KOPT-K1 (cell line): ENCODE results near the gene GTPBP1.

Source experiments
- H3K27ac ChIP-seq: fragments of 200-600 bp; sonication (generic); 2 replicates; pipeline ENCODE4 v1.5.1; 2016; ENCODE audit warnings: antibody characterized with exemption, mild to moderate bottlenecking, low read depth, low read length; ENCODE audit not compliant: poor library complexity, severe bottlenecking
- H3K36me3 ChIP-seq: fragments of 200-600 bp; sonication (generic); 2 replicates; pipeline ENCODE4 v1.5.1; 2017; ENCODE audit warnings: antibody characterized with exemption, mild to moderate bottlenecking, low read length, moderate library complexity; ENCODE audit not compliant: insufficient read depth
- H3K9me3 ChIP-seq: fragments of 200-600 bp; sonication (generic); 2 replicates; pipeline ENCODE4 v1.5.1; 2017; ENCODE audit warnings: antibody characterized with exemption, low read length, mild to moderate bottlenecking; ENCODE audit not compliant: insufficient read depth, poor library complexity, severe bottlenecking

The GTPBP1 gene

GRCh38 chr22:38698407-38699094 is 7.2 kb upstream of the GTPBP1 start:
- peaks cover 45% of the 10 kb centered on the region; the same call in 1 of the 2 replicates for H3K36me3 ChIP-seq
- H3K9me3 ChIP-seq: no peaks in the 10 kb centered on the region
- H3K27ac ChIP-seq: no peak overlapping the region

DNA sequence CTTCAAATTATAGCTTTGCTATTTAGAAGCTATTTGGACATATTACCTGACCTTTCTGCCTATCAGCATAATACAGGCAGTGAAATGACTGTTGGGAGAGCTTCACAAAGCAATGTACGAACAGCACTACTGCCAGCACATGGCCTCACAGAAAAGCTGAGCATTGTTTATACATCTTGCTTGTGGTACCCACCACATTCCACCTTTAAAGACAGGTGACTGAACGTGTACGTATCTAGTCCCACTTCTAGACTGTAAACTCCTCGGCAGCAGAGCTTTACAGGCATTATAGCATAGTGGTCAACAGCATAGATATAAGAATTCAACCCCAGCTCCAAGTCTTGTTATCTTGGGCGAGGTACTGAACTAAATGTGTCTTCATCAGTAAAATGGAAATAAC is 6.6 kb upstream of the GTPBP1 start:
- no peak overlapping the region for H3K27ac ChIP-seq
- H3K9me3 ChIP-seq: no peaks in the 10 kb centered on the region
- peaks cover 39% of the 10 kb centered on the region; the same call in 1 of the 2 replicates for H3K36me3 ChIP-seq

DNA sequence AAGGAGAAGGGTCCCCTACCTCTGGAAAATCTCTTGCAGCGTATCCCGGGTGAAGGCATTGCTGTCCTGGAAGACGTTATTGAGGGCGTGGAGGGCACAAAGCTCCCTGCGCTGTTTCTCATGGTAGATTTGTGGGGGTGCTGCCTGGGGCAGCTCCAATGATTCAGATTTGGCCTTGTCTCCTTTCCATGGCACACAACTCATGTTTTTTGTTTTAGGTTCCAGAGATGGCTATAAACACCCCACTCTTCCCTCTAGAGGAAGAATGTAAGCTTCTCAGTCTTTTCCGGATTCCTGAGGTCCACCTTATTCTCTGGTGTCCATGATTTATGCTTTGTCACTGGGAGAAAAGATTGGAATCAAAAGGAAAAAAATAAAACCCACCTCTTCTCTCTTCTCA is 6.0 kb upstream of the GTPBP1 start:
- Histone ChIP-seq H3K9me3 (no peaks in the 10 kb centered on the region), H3K36me3 (peaks cover 35% of the 10 kb centered on the region; the same call in 1 of the 2 replicates), H3K27ac (peak overlapping the region; percentile 81)

- H3K27ac ChIP-seq: peak overlapping the region; percentile 81
Observed at GRCh38 chr22:38700270-38700788, 5.4 kb upstream of the GTPBP1 start.

GRCh38 chr22:38700789-38701628 is 4.7 kb upstream of the GTPBP1 start, which contains the start of gene JOSD1:
JOSD1 (minus strand) TSS chr22:38700943; CDS start chr22:38699987, 956 bp downstream.
- H3K36me3 ChIP-seq: peaks cover 27% of the 10 kb centered on the region; the same call in 1 of the 2 replicates
- peak within 1 kb of the TSS; percentile 81 for H3K27ac ChIP-seq
- H3K9me3 ChIP-seq: no peaks in the 10 kb centered on the region

More at GRCh38 chr22:38700270-38700788, 5.4 kb upstream of the GTPBP1 start:
- Histone ChIP-seq H3K36me3 (peaks cover 30% of the 10 kb centered on the region; the same call in 1 of the 2 replicates), H3K9me3 (no peaks in the 10 kb centered on the region)

- H3K27ac ChIP-seq: peak overlapping the region; percentile 60
- H3K9me3 ChIP-seq: no peaks in the 10 kb centered on the region
Observed at GRCh38 chr22:38704654-38705234, 1.0 kb upstream of the GTPBP1 start.

GRCh38 chr22:38706101-38706900 is 557 bp downstream of the GTPBP1 start:
- Histone ChIP-seq H3K36me3 (peaks cover 28% of the 10 kb centered on the region), H3K9me3 (no peaks in the 10 kb centered on the region), H3K27ac (peak overlapping the region; percentile 60)

More at GRCh38 chr22:38704654-38705234, 1.0 kb upstream of the GTPBP1 start:
- peaks cover 13% of the 10 kb centered on the region for H3K36me3 ChIP-seq

DNA sequence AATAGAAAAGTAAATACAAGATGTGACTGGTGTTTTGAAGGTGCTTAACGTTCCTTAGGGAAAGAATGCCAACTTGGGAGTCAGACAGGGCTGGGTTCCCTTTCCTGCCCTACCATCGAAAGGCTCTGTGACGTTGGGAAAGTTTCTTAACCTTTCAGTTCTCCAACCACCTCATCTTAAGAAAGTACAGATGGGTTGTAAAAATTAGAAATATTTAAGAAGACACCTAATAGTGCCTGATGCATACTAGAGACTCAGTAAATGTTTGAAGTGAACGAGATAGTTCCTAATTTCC is 1.1 kb downstream of the GTPBP1 start:
- peaks cover 30% of the 10 kb centered on the region for H3K36me3 ChIP-seq
- peak overlapping the region; percentile 60 for H3K27ac ChIP-seq
- no peaks in the 10 kb centered on the region for H3K9me3 ChIP-seq

DNA sequence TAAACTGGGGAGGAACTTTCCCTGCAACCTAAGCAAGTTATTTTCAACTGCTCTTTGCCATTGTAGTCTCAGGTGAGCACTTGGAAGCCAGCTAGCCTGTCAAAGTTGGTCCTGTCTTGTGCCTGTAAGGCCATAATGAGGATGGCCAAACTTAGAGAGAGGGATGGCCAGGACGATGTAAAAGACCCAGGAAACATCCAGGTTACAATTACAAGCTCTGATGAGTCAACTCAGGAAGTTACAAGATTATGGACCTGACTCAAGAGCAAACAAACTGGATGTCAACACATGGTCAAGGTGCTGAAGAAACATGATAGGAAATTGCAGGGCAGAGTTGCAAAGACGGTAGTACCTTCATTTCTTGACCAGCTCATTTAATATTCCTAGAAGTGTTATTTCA is 1.6 kb downstream of the GTPBP1 start:
- Histone ChIP-seq H3K27ac (peak overlapping the region; percentile 60), H3K9me3 (no peaks in the 10 kb centered on the region), H3K36me3 (peaks cover 35% of the 10 kb centered on the region)

DNA sequence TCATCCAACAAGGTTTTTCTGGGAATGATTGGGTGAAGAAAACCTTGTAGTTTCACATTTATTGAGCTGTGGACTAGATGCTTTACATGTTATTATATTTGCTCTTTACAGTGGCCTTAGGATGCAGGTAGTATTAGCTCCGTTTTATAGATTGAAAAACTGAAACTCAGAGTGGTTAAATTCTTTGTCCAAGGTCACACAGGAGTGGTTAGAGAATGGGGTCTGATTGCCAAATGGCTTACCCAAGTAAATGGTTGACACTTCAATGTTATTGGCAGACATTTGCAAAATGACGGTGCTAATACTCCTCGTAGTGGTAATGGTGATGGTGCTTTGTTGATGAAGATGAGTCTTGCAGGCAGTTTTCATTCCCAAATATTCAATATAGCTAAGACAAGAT is 2.2 kb downstream of the GTPBP1 start:
- H3K9me3 ChIP-seq: no peaks in the 10 kb centered on the region
- H3K27ac ChIP-seq: no peak overlapping the region
- peaks cover 41% of the 10 kb centered on the region for H3K36me3 ChIP-seq

- H3K9me3 ChIP-seq: no peaks in the 10 kb centered on the region
- H3K27ac ChIP-seq: no peak overlapping the region
- H3K36me3 ChIP-seq: peaks cover 44% of the 10 kb centered on the region
Observed at GRCh38 chr22:38709306-38709705, 3.6 kb downstream of the GTPBP1 start.

DNA sequence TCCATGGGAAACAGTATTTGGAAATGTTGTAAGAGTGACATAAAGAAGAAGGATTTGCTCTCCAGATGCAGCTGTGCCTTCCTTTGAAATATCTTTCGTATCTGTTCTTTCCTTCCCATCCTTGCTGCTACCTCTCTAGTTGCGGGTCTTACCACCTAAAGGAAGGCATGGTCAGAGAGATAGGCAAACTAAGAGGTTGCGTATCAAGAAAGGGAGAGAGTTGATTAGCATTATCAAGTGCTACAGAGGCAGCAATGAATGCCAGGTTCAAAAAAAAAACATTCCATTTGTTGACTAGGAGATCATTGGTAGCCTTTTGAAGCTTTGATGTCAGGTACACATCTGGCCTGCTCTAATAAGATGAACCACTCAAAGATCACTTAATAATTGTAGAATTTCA is 4.6 kb downstream of the GTPBP1 start:
- Histone ChIP-seq H3K36me3 (peaks cover 51% of the 10 kb centered on the region), H3K27ac (no peak overlapping the region), H3K9me3 (no peaks in the 10 kb centered on the region)

- Histone ChIP-seq H3K36me3 (peaks cover 57% of the 10 kb centered on the region), H3K9me3 (no peaks in the 10 kb centered on the region), H3K27ac (no peak overlapping the region)
Observed at GRCh38 chr22:38710866-38711265, 5.1 kb downstream of the GTPBP1 start.

DNA sequence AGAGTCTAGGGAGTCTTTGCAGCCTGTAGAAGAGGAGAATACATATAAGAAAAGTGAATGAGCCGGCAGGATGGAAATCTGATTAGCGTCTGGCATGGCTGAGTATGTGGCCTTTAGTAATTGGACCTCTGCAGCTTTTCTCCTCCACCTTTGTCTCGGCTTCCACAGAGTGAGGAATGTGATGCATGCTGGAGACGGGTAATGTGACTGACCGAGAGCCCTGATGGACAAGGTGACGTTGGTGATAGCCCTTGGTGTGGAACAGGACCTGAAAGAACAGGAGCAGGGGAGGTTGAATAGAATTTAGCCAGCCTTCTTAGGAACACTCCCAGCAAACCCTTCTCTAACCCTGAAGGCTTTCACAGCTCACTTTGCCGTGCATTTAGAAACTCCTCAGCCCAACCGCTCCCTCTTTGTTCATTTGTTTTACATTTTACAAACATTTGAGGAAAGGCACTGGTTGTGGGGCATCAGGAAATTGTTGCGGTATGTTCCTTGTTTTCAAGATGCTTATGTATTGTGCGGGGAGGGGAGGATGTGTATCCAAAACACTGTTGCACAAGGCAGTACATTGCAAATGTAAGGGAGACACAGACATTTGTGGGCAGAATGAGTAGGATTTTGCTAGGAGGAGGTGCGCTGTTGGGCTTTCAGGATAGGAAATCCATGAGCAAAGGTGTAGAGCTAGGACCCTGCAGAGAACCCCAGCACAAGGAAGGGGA is 6.9 kb downstream of the GTPBP1 start:
- no peak overlapping the region for H3K27ac ChIP-seq
- H3K36me3 ChIP-seq: peaks cover 74% of the 10 kb centered on the region
- no peaks in the 10 kb centered on the region for H3K9me3 ChIP-seq
